ENCODE measurements around the gene CCDC122. TPM values are rescaled to one million over a fixed set of nuclear protein-coding genes. Genes with fewer than 3 reads are reported as not detected.

CCDC122 gene
- total RNA-seq, 1 experiment from 2014 or later = 6.2 TPM

DNA sequence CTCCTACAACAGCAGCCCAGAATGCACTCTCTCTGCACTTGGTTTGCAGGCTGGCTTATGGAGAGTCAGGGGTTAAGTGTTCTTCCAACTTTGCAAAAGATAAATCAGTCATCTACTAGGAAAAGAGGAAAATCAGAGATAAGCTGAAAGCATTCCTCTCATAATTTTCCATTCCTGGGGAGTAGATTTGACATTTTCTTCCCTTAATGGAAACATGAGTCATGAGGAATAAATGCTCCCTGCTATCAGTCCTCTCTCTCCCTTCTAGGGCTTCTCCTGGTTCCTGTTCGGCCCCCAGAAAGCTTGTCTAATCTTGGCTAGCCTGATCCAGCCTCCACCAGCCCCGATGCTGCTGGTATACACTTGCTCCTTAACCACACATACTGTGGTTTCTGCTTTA, 64.3 kb downstream of the CCDC122 start:
- H3K9me3 Mint-ChIP-seq (ENCODE audit: low read depth, unreplicated experiment) = peaks cover 2% of the 10 kb centered on the region
- no peak for DNase-seq
- H3K4me1 Mint-ChIP-seq (ENCODE audit: low read depth, unreplicated experiment) = peaks cover 7% of the 10 kb centered on the region
- intact Hi-C loops (cut with micrococcal nuclease; ENCODE audit: unreplicated experiment) = no loop called here
- H3K27ac Mint-ChIP-seq (ENCODE audit: unreplicated experiment) = no peak overlapping the region
- BruUV-seq (replicated peaks) = no TSS peak
- TF ChIP-seq, protein P1, sequence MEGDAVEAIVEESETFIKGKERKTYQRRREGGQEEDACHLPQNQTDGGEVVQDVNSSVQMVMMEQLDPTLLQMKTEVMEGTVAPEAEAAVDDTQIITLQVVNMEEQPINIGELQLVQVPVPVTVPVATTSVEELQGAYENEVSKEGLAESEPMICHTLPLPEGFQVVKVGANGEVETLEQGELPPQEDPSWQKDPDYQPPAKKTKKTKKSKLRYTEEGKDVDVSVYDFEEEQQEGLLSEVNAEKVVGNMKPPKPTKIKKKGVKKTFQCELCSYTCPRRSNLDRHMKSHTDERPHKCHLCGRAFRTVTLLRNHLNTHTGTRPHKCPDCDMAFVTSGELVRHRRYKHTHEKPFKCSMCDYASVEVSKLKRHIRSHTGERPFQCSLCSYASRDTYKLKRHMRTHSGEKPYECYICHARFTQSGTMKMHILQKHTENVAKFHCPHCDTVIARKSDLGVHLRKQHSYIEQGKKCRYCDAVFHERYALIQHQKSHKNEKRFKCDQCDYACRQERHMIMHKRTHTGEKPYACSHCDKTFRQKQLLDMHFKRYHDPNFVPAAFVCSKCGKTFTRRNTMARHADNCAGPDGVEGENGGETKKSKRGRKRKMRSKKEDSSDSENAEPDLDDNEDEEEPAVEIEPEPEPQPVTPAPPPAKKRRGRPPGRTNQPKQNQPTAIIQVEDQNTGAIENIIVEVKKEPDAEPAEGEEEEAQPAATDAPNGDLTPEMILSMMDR (IDR thresholded peaks at IDR 0.05; ENCODE audit: unreplicated experiment) = no peak
- H3K36me3 Mint-ChIP-seq (ENCODE audit: insufficient read depth, unreplicated experiment) = no peaks in the 10 kb centered on the region
- CTCF ChIA-PET = interaction anchor here (1.5 kb wide), 1 partner anchor 11 kb away, joined by 4 read pairs; no protein-coding TSS in a partner anchor
- no peak overlapping the region for H3K4me3 Mint-ChIP-seq (ENCODE audit: low read depth, unreplicated experiment)
- H3K27me3 Mint-ChIP-seq (ENCODE audit: unreplicated experiment) = peaks cover 13% of the 10 kb centered on the region

DNA sequence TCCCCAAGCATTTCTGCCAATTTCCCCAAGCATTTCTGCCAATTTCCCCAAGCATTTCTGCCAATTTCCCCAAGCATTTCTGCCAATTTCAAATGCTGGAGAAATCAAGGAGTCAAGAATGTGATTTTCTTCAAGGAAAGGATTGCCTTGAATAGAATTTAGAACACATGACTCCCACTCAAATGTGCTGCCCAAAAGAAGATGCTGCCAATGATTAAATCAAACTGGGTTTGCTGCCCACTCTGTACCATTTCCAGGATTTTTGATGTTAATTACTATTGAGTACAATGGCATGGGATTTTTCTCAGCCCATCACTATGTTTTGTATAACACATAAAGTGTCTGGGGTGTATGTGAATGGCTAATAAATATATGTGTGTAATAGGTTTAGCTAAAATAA, 70.9 kb downstream of the CCDC122 start:
- no peak for DNase-seq
- Mint-ChIP-seq H3K36me3 (ENCODE audit: insufficient read depth, unreplicated experiment) (no peaks in the 10 kb centered on the region), H3K27ac (ENCODE audit: unreplicated experiment) (no peak overlapping the region), H3K4me3 (ENCODE audit: low read depth, unreplicated experiment) (no peak overlapping the region), H3K27me3 (ENCODE audit: unreplicated experiment) (peaks cover 12% of the 10 kb centered on the region), H3K4me1 (ENCODE audit: low read depth, unreplicated experiment) (no peaks in the 10 kb centered on the region), H3K9me3 (ENCODE audit: low read depth, unreplicated experiment) (no peaks in the 10 kb centered on the region)
- CTCF ChIA-PET = no interaction called here
- intact Hi-C loops (cut with micrococcal nuclease; ENCODE audit: unreplicated experiment) = no loop called here
- TF ChIP-seq, protein P1 (IDR thresholded peaks at IDR 0.05; ENCODE audit: unreplicated experiment) = no peak
- BruUV-seq (replicated peaks) = no TSS peak

DNA sequence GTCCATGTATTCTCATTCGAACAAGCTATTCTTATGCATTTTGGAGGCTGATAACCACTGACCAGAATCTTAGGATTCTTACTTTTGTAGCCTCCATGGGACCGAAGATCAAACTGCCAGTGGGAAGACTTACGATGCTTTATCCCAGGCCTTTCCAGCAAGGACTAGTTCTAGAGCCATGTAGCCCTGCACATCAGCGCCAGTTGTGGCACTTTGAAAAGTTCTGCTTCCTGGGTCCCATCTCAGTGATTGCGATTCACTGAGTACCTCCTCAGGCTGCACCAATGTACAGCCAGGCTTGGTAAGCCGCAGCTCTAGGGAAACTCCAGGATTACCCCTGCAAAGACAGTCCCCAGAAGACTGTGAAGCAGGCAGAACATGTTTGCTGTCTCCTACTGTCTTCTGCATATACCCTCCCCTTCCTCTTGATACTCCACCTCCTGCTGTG, 73.8 kb downstream of the CCDC122 start:
- H3K27me3 Mint-ChIP-seq (ENCODE audit: unreplicated experiment) = peaks cover 12% of the 10 kb centered on the region
- BruUV-seq (replicated peaks) = no TSS peak
- intact Hi-C loops (cut with micrococcal nuclease; ENCODE audit: unreplicated experiment) = no loop called here
- no peak overlapping the region for H3K4me3 Mint-ChIP-seq (ENCODE audit: low read depth, unreplicated experiment)
- TF ChIP-seq, protein P1 (IDR thresholded peaks at IDR 0.05; ENCODE audit: unreplicated experiment) = no peak
- H3K4me1 Mint-ChIP-seq (ENCODE audit: low read depth, unreplicated experiment) = no peaks in the 10 kb centered on the region
- DNase-seq = no peak
- H3K27ac Mint-ChIP-seq (ENCODE audit: unreplicated experiment) = no peak overlapping the region
- no peaks in the 10 kb centered on the region for H3K36me3 Mint-ChIP-seq (ENCODE audit: insufficient read depth, unreplicated experiment)
- CTCF ChIA-PET = no interaction called here
- no peaks in the 10 kb centered on the region for H3K9me3 Mint-ChIP-seq (ENCODE audit: low read depth, unreplicated experiment)

DNA sequence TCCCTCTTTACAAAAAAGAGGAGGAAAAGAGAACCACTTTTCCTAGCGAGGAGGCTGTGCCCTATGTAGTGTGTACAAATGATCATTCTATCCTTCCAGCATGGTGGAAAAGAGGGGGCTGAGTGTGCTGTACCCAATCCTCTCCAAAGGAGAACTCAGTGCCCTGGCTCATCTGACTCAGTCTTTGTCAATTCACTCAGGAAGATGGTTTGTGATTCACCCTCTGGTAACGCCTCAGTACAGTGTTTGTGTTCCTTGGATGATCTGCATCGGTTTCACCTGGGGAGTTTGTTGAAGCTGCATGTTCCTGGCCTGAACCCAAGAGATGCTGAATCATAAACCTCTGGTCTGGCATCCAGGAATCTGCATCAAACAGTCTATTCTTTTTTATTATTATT, 74.5 kb downstream of the CCDC122 start:
- CTCF ChIA-PET = interaction anchor here (0.6 to 1.1 kb wide), 5 partner anchors 9 to 720 kb away, joined by 3 to 10 read pairs (median 4); no protein-coding TSS in a partner anchor
- no TSS peak for BruUV-seq (replicated peaks)
- TF ChIP-seq, protein P1 (IDR thresholded peaks at IDR 0.05; ENCODE audit: unreplicated experiment) = no peak
- Mint-ChIP-seq H3K36me3 (ENCODE audit: insufficient read depth, unreplicated experiment) (no peaks in the 10 kb centered on the region), H3K27ac (ENCODE audit: unreplicated experiment) (no peak overlapping the region), H3K9me3 (ENCODE audit: low read depth, unreplicated experiment) (no peaks in the 10 kb centered on the region), H3K4me3 (ENCODE audit: low read depth, unreplicated experiment) (no peak overlapping the region), H3K4me1 (ENCODE audit: low read depth, unreplicated experiment) (peaks cover 5% of the 10 kb centered on the region), H3K27me3 (ENCODE audit: unreplicated experiment) (peaks cover 12% of the 10 kb centered on the region)
- DNase-seq = peak; percentile 2
- intact Hi-C loops (cut with micrococcal nuclease; ENCODE audit: unreplicated experiment) = no loop called here

All from Calu3 (cell line).